Measurements from ENCODE around the gene ADCY2.
"Not testable (repeated sequence)": the region's sequence is repeated elsewhere in the genome, so short reads cannot be mapped to it uniquely, and the experiment has no call there.

The ADCY2 gene

GRCh38 chr5:7395432-7395946 is 449 bp upstream of the ADCY2 start:
- peak in 1 of 56 donors; percentile 43 for DNase-seq

- peak in 3 of 56 donors; percentile 30 to 51 (median 39) for DNase-seq
These were observed 946 bp downstream of the ADCY2 start for GRCh38 chr5:7396713-7397454.

DNA sequence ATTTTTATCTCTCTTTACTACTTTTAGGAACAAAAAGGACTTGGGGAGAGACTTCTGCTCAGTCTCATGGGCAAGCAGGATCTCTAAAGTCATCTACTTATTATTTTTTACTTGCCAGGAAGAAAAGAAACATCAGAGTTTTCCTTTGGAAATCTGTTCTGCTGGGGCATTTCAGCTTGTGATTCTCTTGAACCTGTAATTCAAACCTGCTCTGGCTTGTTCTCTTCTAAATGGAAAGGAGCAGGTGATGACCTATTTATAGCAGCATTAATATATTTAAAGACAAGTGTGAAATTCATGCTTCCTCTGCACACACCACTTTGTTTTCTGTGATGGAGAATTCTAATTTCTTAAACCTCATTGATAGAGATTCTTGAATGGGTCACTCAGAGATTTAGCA is 2.0 kb downstream of the ADCY2 start:
- DNase-seq = no peak

DNA sequence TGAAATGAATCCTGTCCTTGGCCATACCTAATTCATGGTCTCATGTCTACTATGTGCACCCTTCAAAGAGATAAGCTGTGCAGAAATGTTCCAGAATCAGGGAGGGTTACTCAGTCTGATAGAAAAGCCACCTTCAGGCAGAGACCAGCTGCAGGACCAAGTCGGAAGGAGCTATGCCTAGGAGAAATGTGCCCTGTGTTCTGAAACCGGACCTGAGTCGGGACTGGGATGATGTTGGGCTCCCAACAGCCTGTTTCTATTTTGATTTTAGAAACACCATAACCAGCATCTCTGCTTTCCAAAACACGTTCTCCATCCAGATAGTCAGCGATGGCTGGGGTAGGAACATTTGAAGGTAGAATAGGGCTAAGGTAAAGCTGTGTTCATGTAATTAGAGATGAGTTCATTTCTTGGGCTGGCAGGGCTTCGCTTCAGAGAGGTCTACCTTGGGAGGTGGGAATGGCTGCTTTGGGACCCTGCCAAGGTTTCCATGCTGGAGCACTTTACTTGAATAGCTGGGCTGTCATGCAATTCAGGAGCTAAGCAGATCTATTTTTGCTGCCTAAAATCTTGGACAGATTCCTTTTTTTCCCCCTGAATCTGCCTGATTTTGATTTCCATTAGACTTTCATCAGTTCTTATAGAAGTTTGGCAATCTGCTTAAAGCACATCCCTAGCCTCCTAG is 2.8 kb downstream of the ADCY2 start:
- DNase-seq = peak in 2 of 56 donors; percentile 17 to 29

- DNase-seq = no peak
These were observed 9.3 kb downstream of the ADCY2 start for GRCh38 chr5:7405277-7405676.

DNA sequence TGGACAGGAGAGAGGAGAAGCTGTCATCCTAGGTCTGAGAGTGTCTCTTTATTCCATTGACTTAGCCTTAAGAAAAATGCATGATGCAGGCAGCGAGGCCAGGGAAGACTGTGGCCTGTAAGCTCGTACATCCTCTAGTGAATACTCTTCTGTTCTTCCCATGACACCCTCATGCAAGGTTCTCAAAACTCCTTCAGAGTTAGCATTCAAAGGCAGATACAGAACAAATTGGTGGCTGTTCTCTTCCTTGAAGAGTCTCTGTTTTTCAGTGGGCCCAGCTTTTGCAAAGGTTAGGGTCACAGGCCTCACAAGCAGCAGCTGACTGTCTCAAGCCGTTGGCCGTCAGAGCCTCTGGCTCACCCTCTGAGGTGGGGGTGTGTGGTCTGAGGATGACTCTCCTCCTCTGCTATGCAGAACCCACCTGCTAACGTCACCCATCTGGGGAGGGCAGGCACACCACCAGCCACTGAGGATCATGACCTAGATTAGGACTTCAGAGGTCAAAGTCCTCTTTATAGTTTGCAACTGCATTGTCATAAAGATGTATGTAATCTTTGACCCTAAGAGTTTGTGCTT is 15.1 kb downstream of the ADCY2 start:
- DNase-seq = no peak

GRCh38 chr5:7412409-7412808 is 16.5 kb downstream of the ADCY2 start:
- peak in 1 of 56 donors; percentile 21 for DNase-seq

DNA sequence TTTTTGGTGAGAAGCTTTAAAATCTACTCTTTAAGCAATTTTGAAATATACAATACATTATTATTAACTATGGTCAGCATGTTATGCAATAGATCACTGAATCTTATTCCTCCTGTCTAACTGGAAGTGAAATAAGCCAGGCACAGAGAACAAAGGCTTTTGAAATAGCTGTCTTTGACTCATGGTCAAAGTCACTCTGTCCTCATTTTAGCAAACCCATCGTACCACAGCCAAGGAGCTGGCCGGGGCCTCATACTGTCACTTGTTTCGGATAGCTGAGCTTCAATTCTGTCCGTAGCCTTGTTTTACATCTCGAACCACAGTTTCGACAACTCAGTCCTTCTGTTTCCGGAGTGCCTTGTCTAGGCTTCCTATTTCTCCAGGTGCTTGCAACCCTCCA is 19.2 kb downstream of the ADCY2 start:
- DNase-seq = no peak

GRCh38 chr5:7415587-7416535 is 19.9 kb downstream of the ADCY2 start:
- DNase-seq = no peak

DNA sequence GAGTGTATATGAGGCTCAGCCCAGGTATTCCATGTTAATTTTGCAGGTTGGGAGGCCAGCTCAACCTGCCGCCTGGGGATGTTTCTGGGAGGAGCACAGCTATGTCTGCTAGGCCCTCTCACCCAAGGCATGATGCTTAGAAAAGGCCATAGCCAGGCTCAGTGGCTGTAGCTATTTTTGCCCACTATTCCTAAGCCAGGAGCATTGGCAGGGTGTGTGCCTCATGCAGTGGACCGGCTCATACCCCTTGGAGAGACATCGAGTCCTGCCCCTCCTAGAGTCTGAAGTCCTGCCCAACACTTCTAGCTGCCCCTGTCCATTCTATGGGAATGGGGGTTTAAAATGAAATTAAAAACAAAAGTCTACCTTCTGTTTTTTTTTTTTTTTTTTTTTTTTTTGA is 22.3 kb downstream of the ADCY2 start:
- DNase-seq = peak in 1 of 56 donors; percentile 33

DNA sequence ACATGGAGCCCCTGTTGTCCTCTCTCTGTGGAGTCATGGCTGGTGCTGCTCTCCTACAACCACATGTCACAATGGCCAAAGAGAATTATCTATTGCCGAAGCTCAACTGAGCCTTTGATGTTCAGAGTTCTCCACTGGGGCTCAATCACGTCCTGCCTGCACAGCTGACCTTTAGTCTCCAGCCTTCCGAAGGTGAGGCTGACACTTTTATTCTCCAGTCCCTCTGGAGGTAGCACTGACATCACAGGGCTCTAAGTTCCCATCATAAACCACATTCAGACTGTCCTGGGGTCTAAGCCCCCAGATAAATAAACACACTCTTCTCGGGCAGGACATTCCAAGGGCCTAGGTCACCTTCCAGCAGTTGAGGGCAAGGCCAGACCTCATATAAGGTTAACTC is 23.4 kb downstream of the ADCY2 start:
- no peak for DNase-seq

DNA sequence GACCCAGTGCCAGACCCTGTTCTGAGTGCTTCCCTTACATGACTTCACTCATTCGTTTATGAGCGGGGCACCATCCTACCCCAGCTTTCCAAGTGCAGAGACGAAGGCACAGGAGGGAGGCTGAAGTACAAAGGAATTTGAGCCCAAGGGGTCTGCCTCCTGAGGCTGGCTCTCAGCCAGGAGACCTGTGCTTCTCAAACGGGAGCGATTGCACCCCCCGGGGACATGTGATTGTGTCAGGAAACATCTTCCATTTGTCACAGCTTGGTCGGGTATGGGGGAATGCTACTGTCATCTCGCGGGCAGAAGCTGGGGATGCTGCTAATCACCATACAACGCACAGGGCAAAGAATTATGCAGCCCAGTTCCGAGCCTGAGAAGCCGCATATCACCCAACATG is 23.9 kb downstream of the ADCY2 start:
- no peak for DNase-seq

GRCh38 chr5:7420510-7421280 is 24.8 kb downstream of the ADCY2 start:
- no peak for DNase-seq

GRCh38 chr5:7422316-7423106 is 26.6 kb downstream of the ADCY2 start:
- DNase-seq = no peak

DNA sequence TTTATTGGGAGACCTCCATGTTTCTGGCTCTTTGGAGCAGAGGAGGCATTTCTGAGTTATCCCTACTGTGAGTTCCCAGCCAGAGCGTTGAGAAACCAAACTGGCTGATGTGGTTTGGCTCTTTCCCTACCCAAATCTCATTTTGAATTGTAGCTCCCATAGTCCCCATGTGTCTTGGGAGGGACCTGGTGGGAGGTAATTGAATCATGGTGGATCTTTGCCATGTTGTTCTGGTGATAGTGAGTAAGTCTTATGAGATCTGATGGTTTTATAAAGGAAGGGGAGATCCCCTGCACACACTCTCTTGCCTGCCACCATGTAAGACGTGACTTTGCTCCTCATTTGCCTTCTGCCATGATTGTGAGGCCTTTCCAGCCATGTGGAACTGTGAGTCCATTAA is 27.3 kb downstream of the ADCY2 start:
- DNase-seq = not testable (repeated sequence)

GRCh38 chr5:7425830-7426229 is 29.9 kb downstream of the ADCY2 start:
- DNase-seq = no peak

GRCh38 chr5:7426284-7426683 is 30.3 kb downstream of the ADCY2 start:
- no peak for DNase-seq

- no peak for DNase-seq
These were observed 39.0 kb downstream of the ADCY2 start for GRCh38 chr5:7434914-7435313.

DNA sequence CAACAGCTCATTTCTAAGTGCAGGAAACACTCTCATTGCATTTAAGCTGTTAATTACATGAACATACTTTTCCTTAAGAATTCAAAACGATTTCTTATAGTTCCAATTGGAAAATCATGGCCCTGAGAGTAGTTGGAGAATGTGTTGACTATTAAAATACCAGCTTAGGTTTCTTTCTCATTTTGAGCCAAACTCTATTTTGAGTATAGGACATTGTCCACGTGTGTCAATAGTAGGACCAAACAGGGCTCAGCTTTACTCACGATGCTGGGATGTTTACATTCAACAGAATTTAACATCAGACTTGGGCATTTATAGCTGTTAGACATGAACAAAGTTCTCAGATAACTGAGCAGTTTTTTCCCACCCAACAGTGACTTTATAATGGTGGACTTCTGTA is 39.6 kb downstream of the ADCY2 start:
- no peak for DNase-seq

GRCh38 chr5:7436521-7436920 is 40.6 kb downstream of the ADCY2 start:
- no peak for DNase-seq
